Ascending aorta (tissue), 2 donors: ENCODE data around the gene LTB. TPM values are rescaled to one million over a fixed set of nuclear protein-coding genes. Genes with fewer than 3 reads are reported as not detected.

Experiments used
- DNase-seq, 2 donors: peaks; one replicate each; pipeline ENCODE4 v3.0.0-alpha.2; 2019; ENCODE audit warnings: low spot score in 2 of 2
- H3K27ac ChIP-seq, 2 donors: fragments of 200-600 bp; sonication (generic); one replicate each; pipeline ENCODE4 v1.5.1; 2016 to 2017; ENCODE audit warnings: mild to moderate bottlenecking in 1 of 2
- H3K27me3 ChIP-seq: fragments of 200-600 bp; sonication (generic); one replicate; pipeline ENCODE4 v1.5.1; 2017
- H3K36me3 ChIP-seq, 2 donors: fragments of 200-600 bp; sonication (generic); one replicate each; pipeline ENCODE4 v1.5.1; 2016
- H3K4me1 ChIP-seq, 2 donors: fragments of 200-600 bp; sonication (generic); one replicate each; pipeline ENCODE4 v1.5.1; 2016 to 2017; ENCODE audit warnings: mild to moderate bottlenecking in 1 of 2
- H3K4me3 ChIP-seq, 2 donors: fragments of 200-600 bp; sonication (generic); one replicate each; pipeline ENCODE4 v1.5.1; 2016 to 2017; ENCODE audit warnings: mild to moderate bottlenecking in 1 of 2
- H3K9me3 ChIP-seq, 2 donors: fragments of 200-600 bp; sonication (generic); one replicate each; pipeline ENCODE4 v1.5.1; 2016
- intact Hi-C: fragments of 100-400 bp; cut with DNase I; formaldehyde crosslinking; loops from one replicate; pipeline ENCODE4 v1.15.1; 2023
- total RNA-seq: library from RNA; depleted of rRNA; stranded (reverse); fragments of >200 nt; gene quantifications from one replicate; pipeline ENCODE4 v1.1.0, GENCODE V29; 2016
- TF ChIP-seq, protein P1 (sequence below), 3 experiments: fragments of 200-600 bp in 2 of 3; fragments of 450-650 bp in 1 of 3; sonication (generic) in 2 of 3; IDR thresholded peaks; one replicate each; pipeline ENCODE4 v1.5.1; 2016 to 2019; ENCODE audit warnings: antibody characterized with exemption in 3 of 3, mild to moderate bottlenecking in 1 of 3, moderate library complexity in 1 of 3

LTB gene
- total RNA-seq, 1 donor from 2014 or later = not detected

DNA sequence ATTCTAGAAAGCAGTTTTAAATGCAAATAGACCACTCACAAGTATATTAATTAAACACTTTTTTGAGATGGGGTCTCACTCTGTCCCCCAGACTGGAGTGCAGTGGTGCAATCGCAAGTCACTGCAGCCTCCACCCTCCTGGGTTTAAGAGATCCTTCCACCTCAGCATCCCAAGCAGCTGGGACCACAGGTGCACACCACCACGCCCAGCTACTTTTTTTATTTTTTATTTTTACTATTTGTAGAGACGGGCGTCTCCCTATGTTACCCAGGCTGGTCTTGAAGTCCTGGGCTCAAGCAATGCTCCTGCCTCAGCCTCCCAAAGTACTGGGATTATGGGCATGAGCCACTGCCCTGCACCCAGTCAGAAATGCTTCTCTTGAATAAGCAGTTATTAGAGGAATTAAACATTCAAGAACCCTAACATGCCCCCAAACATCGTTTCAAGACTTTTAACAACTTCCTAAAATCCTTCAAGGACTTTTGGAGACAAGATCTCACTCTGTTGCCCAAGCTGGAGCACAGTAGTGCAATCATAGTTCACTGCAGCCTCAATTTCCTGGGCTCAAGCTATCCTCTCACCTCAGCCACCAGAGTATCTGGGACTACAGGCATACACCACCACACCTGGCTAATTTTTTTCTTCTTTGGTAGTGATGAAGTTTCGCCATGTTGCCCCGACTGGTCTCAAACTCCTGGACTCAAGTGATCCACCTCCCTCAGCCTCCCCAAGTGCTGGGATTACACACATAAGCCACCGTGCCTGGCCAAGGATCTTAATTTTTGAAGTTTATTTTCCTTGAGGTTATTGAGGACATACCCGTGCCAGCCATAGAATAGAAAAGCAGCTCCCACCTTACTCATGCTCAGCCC lies 50.2 kb downstream of the LTB start:
- Histone ChIP-seq H3K4me3 (no peak overlapping the region), H3K27ac (no peak overlapping the region), H3K27me3 (no peaks in the 10 kb centered on the region), H3K4me1 (no peaks in the 10 kb centered on the region), H3K9me3 (no peaks in the 10 kb centered on the region), H3K36me3 (peaks cover 62 to 75% of the 10 kb centered on the region in 2 donors)
- TF ChIP-seq, protein P1, sequence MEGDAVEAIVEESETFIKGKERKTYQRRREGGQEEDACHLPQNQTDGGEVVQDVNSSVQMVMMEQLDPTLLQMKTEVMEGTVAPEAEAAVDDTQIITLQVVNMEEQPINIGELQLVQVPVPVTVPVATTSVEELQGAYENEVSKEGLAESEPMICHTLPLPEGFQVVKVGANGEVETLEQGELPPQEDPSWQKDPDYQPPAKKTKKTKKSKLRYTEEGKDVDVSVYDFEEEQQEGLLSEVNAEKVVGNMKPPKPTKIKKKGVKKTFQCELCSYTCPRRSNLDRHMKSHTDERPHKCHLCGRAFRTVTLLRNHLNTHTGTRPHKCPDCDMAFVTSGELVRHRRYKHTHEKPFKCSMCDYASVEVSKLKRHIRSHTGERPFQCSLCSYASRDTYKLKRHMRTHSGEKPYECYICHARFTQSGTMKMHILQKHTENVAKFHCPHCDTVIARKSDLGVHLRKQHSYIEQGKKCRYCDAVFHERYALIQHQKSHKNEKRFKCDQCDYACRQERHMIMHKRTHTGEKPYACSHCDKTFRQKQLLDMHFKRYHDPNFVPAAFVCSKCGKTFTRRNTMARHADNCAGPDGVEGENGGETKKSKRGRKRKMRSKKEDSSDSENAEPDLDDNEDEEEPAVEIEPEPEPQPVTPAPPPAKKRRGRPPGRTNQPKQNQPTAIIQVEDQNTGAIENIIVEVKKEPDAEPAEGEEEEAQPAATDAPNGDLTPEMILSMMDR (IDR thresholded peaks at IDR 0.05) = no peak
- intact Hi-C loops = no loop called here
- DNase-seq = no peak

DNA sequence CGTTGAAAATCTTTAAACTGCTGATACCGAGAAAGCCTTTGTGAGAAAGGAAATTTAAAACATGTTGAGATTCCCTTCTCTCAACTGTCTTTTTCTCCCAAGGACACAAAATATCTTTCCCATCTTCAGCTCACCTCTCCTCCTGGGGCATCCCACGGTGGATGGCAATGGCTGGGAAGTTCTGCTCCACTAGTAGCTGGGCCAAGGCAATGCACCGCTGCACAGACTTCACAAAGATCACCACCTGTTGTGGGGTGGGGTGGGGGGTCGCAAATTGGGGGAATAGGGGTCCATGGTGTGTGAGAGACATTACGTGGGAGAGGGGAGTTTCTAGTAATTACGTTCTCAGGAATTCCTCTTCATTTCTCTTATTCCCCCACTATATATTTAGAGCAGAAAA lies 51.1 kb downstream of the LTB start:
- Histone ChIP-seq H3K4me1 (no peaks in the 10 kb centered on the region), H3K27me3 (no peaks in the 10 kb centered on the region), H3K9me3 (no peaks in the 10 kb centered on the region), H3K27ac (no peak overlapping the region), H3K36me3 (peaks cover 54 to 66% of the 10 kb centered on the region in 2 donors), H3K4me3 (no peak overlapping the region)
- intact Hi-C loops = no loop called here
- TF ChIP-seq, protein P1 (IDR thresholded peaks at IDR 0.05) = no peak
- no peak for DNase-seq

DNA sequence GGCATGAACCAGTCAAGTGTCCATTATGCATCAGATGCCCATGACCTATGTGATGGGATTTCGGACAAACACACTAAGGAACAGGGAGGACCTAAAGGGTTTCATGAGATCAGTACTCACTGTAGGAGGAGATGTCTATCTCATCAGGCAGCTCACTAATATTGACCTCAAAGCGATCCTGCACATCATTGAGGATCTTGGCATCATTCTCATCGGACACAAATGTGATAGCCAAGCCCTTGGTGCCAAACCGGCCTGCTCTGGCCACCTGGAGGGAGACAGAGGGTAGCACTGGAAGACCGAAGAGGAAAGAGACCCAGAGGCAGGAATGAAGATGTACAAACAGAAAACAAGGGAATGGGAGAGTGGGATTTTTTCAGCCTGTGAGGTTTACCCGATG lies 51.6 kb downstream of the LTB start:
- intact Hi-C loops = no loop called here
- H3K36me3 ChIP-seq = peaks cover 49 to 61% of the 10 kb centered on the region in 2 donors
- H3K27me3 ChIP-seq = no peaks in the 10 kb centered on the region
- no peak for DNase-seq
- H3K4me3 ChIP-seq = no peak overlapping the region
- TF ChIP-seq, protein P1 (IDR thresholded peaks at IDR 0.05) = no peak
- no peaks in the 10 kb centered on the region for H3K4me1 ChIP-seq
- H3K9me3 ChIP-seq = no peaks in the 10 kb centered on the region
- H3K27ac ChIP-seq = no peak overlapping the region

Other genes with a start within 250 kb of the LTB start
- gene HLA-B, start 225.2 kb downstream of the LTB start, total RNA-seq = 1,833 TPM
- gene MICA, start 178.8 kb downstream of the LTB start, total RNA-seq = 19.2 TPM
- gene MICB, start 84.3 kb downstream of the LTB start, total RNA-seq = 0.11 TPM
- gene MCCD1, start 53.5 kb downstream of the LTB start, total RNA-seq = not detected
- 134 TPM for gene DDX39B, start 40.4 kb downstream of the LTB start, total RNA-seq
- gene ATP6V1G2, start 35.8 kb downstream of the LTB start, total RNA-seq = not detected
- gene NFKBIL1, start 34.8 kb downstream of the LTB start, total RNA-seq = 71.5 TPM
- gene LTA, start 10.1 kb downstream of the LTB start, total RNA-seq = not detected
- gene TNF, start 6.9 kb downstream of the LTB start, total RNA-seq = 11.5 TPM
- 21.4 TPM for gene LST1, start 3.9 kb upstream of the LTB start, total RNA-seq
- not detected for gene NCR3, start 10.6 kb upstream of the LTB start, total RNA-seq
- gene AIF1, start 32.8 kb upstream of the LTB start, total RNA-seq = 1.7 TPM
- gene PRRC2A, start 38.3 kb upstream of the LTB start, total RNA-seq = 171 TPM
- gene BAG6, start 70.2 kb upstream of the LTB start, total RNA-seq = 255 TPM
- gene APOM, start 73.5 kb upstream of the LTB start, total RNA-seq = not detected
- gene C6orf47, start 78.4 kb upstream of the LTB start, total RNA-seq = 20.9 TPM
- 9.8 TPM for gene GPANK1, start 82.6 kb upstream of the LTB start, total RNA-seq
- 148 TPM for gene CSNK2B, start 83.7 kb upstream of the LTB start, total RNA-seq
- 24.1 TPM for gene LY6G5B, start 87.6 kb upstream of the LTB start, total RNA-seq
- gene LY6G5C, start 98.6 kb upstream of the LTB start, total RNA-seq = 0.96 TPM
- 28.0 TPM for gene ABHD16A, start 120.9 kb upstream of the LTB start, total RNA-seq
- gene LY6G6F, start 124.4 kb upstream of the LTB start, total RNA-seq = not detected
- not detected for gene LY6G6D, start 132.9 kb upstream of the LTB start, total RNA-seq
- not detected for gene LY6G6C, start 139.3 kb upstream of the LTB start, total RNA-seq
- not detected for gene MPIG6B, start 140.9 kb upstream of the LTB start, total RNA-seq
- 150 TPM for gene DDAH2, start 146.9 kb upstream of the LTB start, total RNA-seq
- gene CLIC1, start 154.1 kb upstream of the LTB start, total RNA-seq = 281 TPM
- 17.7 TPM for gene MSH5, start 157.6 kb upstream of the LTB start, total RNA-seq
- not detected for gene SAPCD1, start 180.2 kb upstream of the LTB start, total RNA-seq
- not detected for gene VWA7, start 194.9 kb upstream of the LTB start, total RNA-seq
- gene VARS1, start 213.3 kb upstream of the LTB start, total RNA-seq = 48.3 TPM
- 61.3 TPM for gene LSM2, start 224.5 kb upstream of the LTB start, total RNA-seq
- gene HSPA1L, start 232.9 kb upstream of the LTB start, total RNA-seq = not detected
- 288 TPM for gene HSPA1A, start 233.1 kb upstream of the LTB start, total RNA-seq
- gene HSPA1B, start 245.3 kb upstream of the LTB start, total RNA-seq = 613 TPM